Parathyroid adenoma (tissue), 2 donors: Measurements from ENCODE around the gene UPP1.

Source experiments
- H2AFZ ChIP-seq: fragments of 300-600 bp; sonication (generic); one replicate; pipeline ENCODE4 v1.7.0; 2017; ENCODE audit warnings: antibody characterized with exemption, mild to moderate bottlenecking
- H3K27ac ChIP-seq: fragments of 300-600 bp; sonication (generic); one replicate; pipeline ENCODE4 v1.7.0; 2017
- H3K27me3 ChIP-seq: fragments of 300-600 bp; sonication (generic); one replicate; pipeline ENCODE4 v1.7.0; 2017; ENCODE audit warnings: low read length; ENCODE audit not compliant: control insufficient read depth, insufficient read depth
- H3K36me3 ChIP-seq: fragments of 300-600 bp; sonication (generic); one replicate; pipeline ENCODE4 v1.7.0; 2017; ENCODE audit warnings: low read length; ENCODE audit not compliant: control insufficient read depth, insufficient read depth
- H3K4me1 ChIP-seq: fragments of 300-600 bp; sonication (generic); one replicate; pipeline ENCODE4 v1.7.0; 2017; ENCODE audit warnings: control low read depth
- H3K4me2 ChIP-seq: fragments of 300-600 bp; sonication (generic); one replicate; pipeline ENCODE4 v1.7.0; 2017; ENCODE audit warnings: low read length
- H3K4me3 ChIP-seq: fragments of 300-600 bp; sonication (generic); one replicate; pipeline ENCODE4 v1.7.0; 2017; ENCODE audit warnings: low read depth, low read length
- H3K79me2 ChIP-seq: fragments of 300-600 bp; sonication (generic); one replicate; pipeline ENCODE4 v1.7.0; 2017; ENCODE audit warnings: control low read depth
- H3K9ac ChIP-seq: fragments of 300-600 bp; sonication (generic); one replicate; pipeline ENCODE4 v1.7.0; 2017; ENCODE audit warnings: mild to moderate bottlenecking
- H3K9me3 ChIP-seq: fragments of 300-600 bp; sonication (generic); one replicate; pipeline ENCODE4 v1.7.0; 2017; ENCODE audit warnings: low read length; ENCODE audit not compliant: control insufficient read depth
- TF ChIP-seq, protein P1 (sequence below): fragments of 300-600 bp; sonication (generic); IDR thresholded peaks from one replicate; pipeline ENCODE4 v1.7.0; 2017; ENCODE audit warnings: antibody characterized with exemption, mild to moderate bottlenecking
- donor health status: primary hyperparathyroidism.

Gene UPP1

GRCh38 chr7:48042636-48043035 is 46.4 kb upstream of the UPP1 start:
- no peaks in the 10 kb centered on the region for H3K36me3 ChIP-seq
- H3K4me3 ChIP-seq, result no peak overlapping the region
- TF ChIP-seq, protein P1, sequence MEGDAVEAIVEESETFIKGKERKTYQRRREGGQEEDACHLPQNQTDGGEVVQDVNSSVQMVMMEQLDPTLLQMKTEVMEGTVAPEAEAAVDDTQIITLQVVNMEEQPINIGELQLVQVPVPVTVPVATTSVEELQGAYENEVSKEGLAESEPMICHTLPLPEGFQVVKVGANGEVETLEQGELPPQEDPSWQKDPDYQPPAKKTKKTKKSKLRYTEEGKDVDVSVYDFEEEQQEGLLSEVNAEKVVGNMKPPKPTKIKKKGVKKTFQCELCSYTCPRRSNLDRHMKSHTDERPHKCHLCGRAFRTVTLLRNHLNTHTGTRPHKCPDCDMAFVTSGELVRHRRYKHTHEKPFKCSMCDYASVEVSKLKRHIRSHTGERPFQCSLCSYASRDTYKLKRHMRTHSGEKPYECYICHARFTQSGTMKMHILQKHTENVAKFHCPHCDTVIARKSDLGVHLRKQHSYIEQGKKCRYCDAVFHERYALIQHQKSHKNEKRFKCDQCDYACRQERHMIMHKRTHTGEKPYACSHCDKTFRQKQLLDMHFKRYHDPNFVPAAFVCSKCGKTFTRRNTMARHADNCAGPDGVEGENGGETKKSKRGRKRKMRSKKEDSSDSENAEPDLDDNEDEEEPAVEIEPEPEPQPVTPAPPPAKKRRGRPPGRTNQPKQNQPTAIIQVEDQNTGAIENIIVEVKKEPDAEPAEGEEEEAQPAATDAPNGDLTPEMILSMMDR, result no peak
- no peaks in the 10 kb centered on the region for H3K27me3 ChIP-seq
- no peak overlapping the region for H3K4me2 ChIP-seq
- H3K4me1 ChIP-seq, result no peaks in the 10 kb centered on the region
- H2AFZ ChIP-seq, result no peak overlapping the region
- H3K9me3 ChIP-seq, result no peaks in the 10 kb centered on the region
- no peak overlapping the region for H3K27ac ChIP-seq
- H3K9ac ChIP-seq, result no peak overlapping the region
- H3K79me2 ChIP-seq, result no peaks in the 10 kb centered on the region

GRCh38 chr7:48045195-48045765 is 43.8 kb upstream of the UPP1 start:
- no peaks in the 10 kb centered on the region for H3K4me1 ChIP-seq
- H2AFZ ChIP-seq, result no peak overlapping the region
- no peak overlapping the region for H3K4me3 ChIP-seq
- H3K27me3 ChIP-seq, result no peaks in the 10 kb centered on the region
- no peaks in the 10 kb centered on the region for H3K79me2 ChIP-seq
- H3K9ac ChIP-seq, result no peak overlapping the region
- no peaks in the 10 kb centered on the region for H3K9me3 ChIP-seq
- TF ChIP-seq, protein P1, result no peak
- H3K27ac ChIP-seq, result no peak overlapping the region
- no peak overlapping the region for H3K4me2 ChIP-seq
- H3K36me3 ChIP-seq, result no peaks in the 10 kb centered on the region

GRCh38 chr7:48046458-48046857 is 42.6 kb upstream of the UPP1 start:
- Histone ChIP-seq H3K79me2 (no peaks in the 10 kb centered on the region), H3K27me3 (no peaks in the 10 kb centered on the region), H3K36me3 (no peaks in the 10 kb centered on the region), H3K27ac (no peak overlapping the region), H2AFZ (no peak overlapping the region), H3K9ac (no peak overlapping the region), H3K4me3 (no peak overlapping the region), H3K4me2 (no peak overlapping the region), H3K4me1 (no peaks in the 10 kb centered on the region), H3K9me3 (no peaks in the 10 kb centered on the region)
- TF ChIP-seq, protein P1, result no peak

DNA sequence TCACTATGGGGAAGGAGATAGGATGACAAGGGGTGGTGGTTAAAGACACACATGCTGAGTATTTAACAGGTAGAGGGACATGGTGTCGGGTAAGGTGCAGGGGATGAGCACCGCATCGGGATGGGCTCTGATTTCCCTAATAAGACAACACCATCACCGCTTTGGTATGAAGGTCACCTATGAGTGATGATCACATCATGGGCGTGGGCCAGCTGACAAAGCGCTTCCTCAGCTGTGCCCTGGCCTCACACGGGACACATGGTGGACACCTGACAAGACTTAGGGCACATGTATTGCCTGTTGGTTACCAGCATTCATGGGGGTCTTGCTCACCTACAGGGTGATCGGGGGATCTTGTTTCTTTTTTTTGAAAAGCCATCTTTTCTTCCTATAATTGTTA is 41.0 kb upstream of the UPP1 start:
- Histone ChIP-seq H3K4me3 (no peak overlapping the region), H3K36me3 (no peaks in the 10 kb centered on the region), H3K27me3 (no peaks in the 10 kb centered on the region), H3K4me1 (no peaks in the 10 kb centered on the region), H3K4me2 (no peak overlapping the region), H3K9ac (no peak overlapping the region), H3K27ac (no peak overlapping the region), H3K79me2 (no peaks in the 10 kb centered on the region), H3K9me3 (no peaks in the 10 kb centered on the region), H2AFZ (no peak overlapping the region)
- TF ChIP-seq, protein P1, result no peak

- H3K36me3 ChIP-seq, result no peaks in the 10 kb centered on the region
- no peaks in the 10 kb centered on the region for H3K27me3 ChIP-seq
- H3K4me1 ChIP-seq, result no peaks in the 10 kb centered on the region
- H3K4me2 ChIP-seq, result no peak overlapping the region
- no peak overlapping the region for H3K9ac ChIP-seq
- no peak overlapping the region for H3K4me3 ChIP-seq
- no peaks in the 10 kb centered on the region for H3K79me2 ChIP-seq
- no peak overlapping the region for H2AFZ ChIP-seq
- no peak overlapping the region for H3K27ac ChIP-seq
- no peaks in the 10 kb centered on the region for H3K9me3 ChIP-seq
- TF ChIP-seq, protein P1, result no peak
Measured at GRCh38 chr7:48049850-48050249, 39.2 kb upstream of the UPP1 start.
